22Rv1 (cell line): Measurements from ENCODE around the gene NFATC2.

ENCODE experiments used
- ZFX ChIP-seq: fragments of 450-650 bp; IDR thresholded peaks from 2 replicates; pipeline ENCODE4 v1.6.1; 2017; ENCODE audit warnings: antibody characterized with exemption, borderline replicate concordance
- TF ChIP-seq, protein P1 (sequence below): fragments of 450-650 bp; IDR thresholded peaks from 2 replicates; pipeline ENCODE4 v1.5.1; 2017; ENCODE audit warnings: mild to moderate bottlenecking

DNA sequence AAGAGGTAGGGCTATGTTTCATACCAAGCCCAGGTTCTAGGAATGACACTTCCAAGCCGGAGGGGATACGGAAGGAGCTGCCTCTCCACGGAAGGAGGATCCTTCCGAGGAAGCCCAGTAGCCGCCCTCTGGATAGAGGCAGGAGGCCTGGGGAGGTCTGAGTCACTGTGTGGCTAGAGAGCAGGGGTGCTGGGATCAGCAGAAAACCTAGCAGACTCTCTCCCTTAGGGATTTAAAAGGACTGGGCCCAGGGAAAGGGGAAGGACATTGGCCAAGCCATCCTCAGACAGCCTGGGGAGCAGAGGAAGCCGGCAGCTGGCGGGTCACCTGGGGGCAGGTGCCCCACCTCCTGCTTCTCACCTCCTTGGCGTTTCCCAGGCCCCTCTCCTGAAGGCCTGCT lies 36.6 kb upstream of the NFATC2 start:
- TF ChIP-seq, protein P1, sequence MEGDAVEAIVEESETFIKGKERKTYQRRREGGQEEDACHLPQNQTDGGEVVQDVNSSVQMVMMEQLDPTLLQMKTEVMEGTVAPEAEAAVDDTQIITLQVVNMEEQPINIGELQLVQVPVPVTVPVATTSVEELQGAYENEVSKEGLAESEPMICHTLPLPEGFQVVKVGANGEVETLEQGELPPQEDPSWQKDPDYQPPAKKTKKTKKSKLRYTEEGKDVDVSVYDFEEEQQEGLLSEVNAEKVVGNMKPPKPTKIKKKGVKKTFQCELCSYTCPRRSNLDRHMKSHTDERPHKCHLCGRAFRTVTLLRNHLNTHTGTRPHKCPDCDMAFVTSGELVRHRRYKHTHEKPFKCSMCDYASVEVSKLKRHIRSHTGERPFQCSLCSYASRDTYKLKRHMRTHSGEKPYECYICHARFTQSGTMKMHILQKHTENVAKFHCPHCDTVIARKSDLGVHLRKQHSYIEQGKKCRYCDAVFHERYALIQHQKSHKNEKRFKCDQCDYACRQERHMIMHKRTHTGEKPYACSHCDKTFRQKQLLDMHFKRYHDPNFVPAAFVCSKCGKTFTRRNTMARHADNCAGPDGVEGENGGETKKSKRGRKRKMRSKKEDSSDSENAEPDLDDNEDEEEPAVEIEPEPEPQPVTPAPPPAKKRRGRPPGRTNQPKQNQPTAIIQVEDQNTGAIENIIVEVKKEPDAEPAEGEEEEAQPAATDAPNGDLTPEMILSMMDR, result no peak
- no peak for TF ChIP-seq ZFX
